A549 (cell line): ENCODE data around the gene MDGA2.

Experiments used
- CEBPB ChIP-seq, 2 experiments: fragments of >200 bp in 1 of 2; sonication (Bioruptor Twin) in 1 of 2; formaldehyde crosslinking in 1 of 2; IDR thresholded peaks; 2 replicates each; pipeline ENCODE4 v1.6.1; 2012 to 2016
- CTCF ChIP-seq: fragments of >200 bp; sonication (Bioruptor Twin); formaldehyde crosslinking; IDR thresholded peaks from 3 replicates; pipeline ENCODE4 v1.5.1; 2016
- EP300 ChIP-seq, 2 experiments: fragments of >200 bp; sonication (Bioruptor Twin); formaldehyde crosslinking; IDR thresholded peaks; 2 replicates in 1 of 2; 3 replicates in 1 of 2; pipeline ENCODE4 v1.6.1; 2016 to 2017
- JUN ChIP-seq, 2 experiments: fragments of >200 bp; sonication (Bioruptor Twin); formaldehyde crosslinking; IDR thresholded peaks; 2 replicates in 1 of 2; 3 replicates in 1 of 2; pipeline ENCODE4 v1.6.1; 2016 to 2017
- KDM1A ChIP-seq: fragments of 200-600 bp; sonication (generic); IDR thresholded peaks from 2 replicates; pipeline ENCODE4 v1.6.1; 2016; ENCODE audit warnings: low read depth, mild to moderate bottlenecking
- RNF2 ChIP-seq: fragments of 200-600 bp; sonication (generic); IDR thresholded peaks from 2 replicates; pipeline ENCODE4 v1.6.1; 2016; ENCODE audit warnings: low read depth, mild to moderate bottlenecking, antibody characterized with exemption, moderate library complexity, borderline replicate concordance
- SMC3 ChIP-seq: fragments of >200 bp; sonication (Bioruptor Twin); formaldehyde crosslinking; IDR thresholded peaks from 3 replicates; pipeline ENCODE4 v1.6.1; 2018; ENCODE audit warnings: inconsistent platforms

DNA sequence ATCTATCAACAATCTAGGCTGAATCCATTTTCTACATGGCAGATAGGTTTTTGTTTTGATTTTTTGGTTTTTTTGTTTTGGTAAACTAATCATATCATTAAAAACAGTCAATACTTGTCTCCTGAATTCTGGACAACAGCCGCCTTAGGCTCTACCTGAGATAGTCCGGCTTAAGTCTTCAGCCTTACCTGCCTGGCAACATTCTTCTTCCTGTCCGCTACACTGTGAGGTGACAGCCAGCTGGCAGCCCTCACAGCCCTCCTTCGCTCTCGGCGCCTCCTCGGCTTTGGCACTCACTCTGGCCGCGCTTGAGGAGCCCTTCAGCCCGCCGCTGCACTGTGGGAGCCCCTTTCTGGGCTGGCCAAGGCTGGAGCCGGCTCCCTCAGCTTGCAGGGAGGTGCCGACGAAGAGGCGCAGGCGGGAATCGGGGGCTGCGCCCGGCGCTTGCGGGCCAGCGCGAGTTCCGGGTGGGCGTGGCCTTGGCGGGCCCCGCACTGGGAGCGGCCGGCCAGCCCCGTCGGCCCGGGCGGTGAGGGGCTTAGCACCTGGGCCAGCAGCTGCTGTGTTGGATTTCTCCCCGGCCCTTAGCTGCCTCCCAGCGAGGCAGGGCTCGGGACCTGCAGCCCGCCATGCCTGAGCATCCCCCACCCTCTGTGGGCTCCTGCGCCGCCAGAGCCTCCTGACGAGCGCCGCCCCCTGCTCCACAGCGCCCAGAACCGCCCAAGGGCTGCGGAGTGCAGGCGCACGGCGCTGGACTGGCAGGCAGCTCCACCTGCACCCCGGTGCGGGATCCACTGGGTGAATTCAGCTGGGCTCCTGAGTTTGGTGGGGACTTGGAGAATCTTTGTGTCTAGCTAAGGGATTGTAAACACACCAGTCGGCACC, 49.0 kb downstream of the MDGA2 start:
- no peak for TF ChIP-seq RNF2
- no peak for TF ChIP-seq EP300 (IDR thresholded peaks at IDR 0.05)
- TF ChIP-seq CTCF: no peak
- no peak for TF ChIP-seq SMC3
- TF ChIP-seq CEBPB (IDR thresholded peaks at IDR 0.05): no peak
- no peak for TF ChIP-seq KDM1A
- TF ChIP-seq JUN (IDR thresholded peaks at IDR 0.05): no peak
